NCI-H187 treated with DMSO at 0.1 percent for 48 hours (cell line): ENCODE measurements around the gene SLC16A12.

ENCODE experiments used
- DNase-seq: peaks from one replicate; lab custom pipeline; 2025; lab: John Stamatoyannopoulos, UW

The SLC16A12 gene

GRCh38 chr10:89390476-89391225, 144.7 kb downstream of the SLC16A12 start:
- DNase-seq: no peak

GRCh38 chr10:89389254-89389653, 146.1 kb downstream of the SLC16A12 start:
- no peak for DNase-seq

GRCh38 chr10:89388806-89389205, 146.6 kb downstream of the SLC16A12 start:
- no peak for DNase-seq

GRCh38 chr10:89384474-89385340, 150.7 kb downstream of the SLC16A12 start:
- no peak for DNase-seq

GRCh38 chr10:89382757-89383156, 152.6 kb downstream of the SLC16A12 start:
- no peak for DNase-seq
